GM21717 (cell line): ENCODE data around the gene ZRANB1.

Experiments
- ATAC-seq: cut with Tn5 transposase; IDR thresholded peaks from one replicate; pipeline ENCODE4 v1.9.1; 2021; ENCODE audit warnings: mild to moderate bottlenecking, moderate library complexity; ENCODE audit not compliant: unreplicated experiment

The ZRANB1 gene

DNA sequence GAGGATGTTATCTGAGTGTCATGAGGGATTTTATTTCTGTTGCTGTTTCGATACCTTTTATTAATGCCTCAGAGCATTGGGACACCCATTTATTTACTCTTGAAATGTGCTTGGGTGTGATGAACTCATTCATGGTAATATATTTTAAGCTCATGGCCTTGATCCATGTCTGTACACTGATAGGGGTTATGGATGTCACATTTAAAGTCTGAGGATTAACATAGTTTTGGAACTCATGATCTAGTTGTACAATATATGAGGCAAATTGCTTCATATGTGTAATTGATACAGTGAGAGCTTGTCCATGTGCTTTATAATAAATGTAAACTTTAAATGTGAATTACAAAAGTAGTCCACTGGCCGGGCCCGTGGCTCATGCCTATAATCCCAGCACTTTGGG lies 23.0 kb upstream of the ZRANB1 start:
- no peak for ATAC-seq

- ATAC-seq: no peak
Measured at GRCh38 chr10:124921261-124921660, 20.7 kb upstream of the ZRANB1 start.

DNA sequence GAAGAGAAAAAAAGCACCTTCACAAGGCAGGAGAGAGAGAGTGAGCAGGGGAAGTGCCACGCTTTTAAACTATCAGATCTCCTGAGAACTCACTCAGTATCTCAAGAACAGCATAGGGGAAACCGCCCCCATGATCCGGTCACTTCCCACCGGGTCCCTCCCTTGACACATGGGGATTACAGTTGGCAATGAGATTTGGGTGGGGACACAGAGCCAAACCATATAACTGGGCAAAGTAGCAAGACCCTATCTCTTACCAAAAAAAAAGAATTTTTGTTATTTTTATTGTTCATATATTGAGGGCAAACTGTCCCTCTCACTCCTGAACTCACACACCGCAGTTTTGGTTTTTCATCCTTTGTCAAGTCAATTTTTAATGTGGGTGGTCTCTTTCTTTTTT lies 18.2 kb upstream of the ZRANB1 start:
- ATAC-seq: no peak

- ATAC-seq: no peak
Measured at GRCh38 chr10:124926548-124926947, 15.4 kb upstream of the ZRANB1 start.

GRCh38 chr10:124928087-124928486 lies 13.8 kb upstream of the ZRANB1 start:
- no peak for ATAC-seq

GRCh38 chr10:124928545-124928944 lies 13.4 kb upstream of the ZRANB1 start:
- no peak for ATAC-seq

- no peak for ATAC-seq
Measured at GRCh38 chr10:124935946-124936345, 6.0 kb upstream of the ZRANB1 start.

GRCh38 chr10:124936813-124937212 lies 5.1 kb upstream of the ZRANB1 start:
- no peak for ATAC-seq

DNA sequence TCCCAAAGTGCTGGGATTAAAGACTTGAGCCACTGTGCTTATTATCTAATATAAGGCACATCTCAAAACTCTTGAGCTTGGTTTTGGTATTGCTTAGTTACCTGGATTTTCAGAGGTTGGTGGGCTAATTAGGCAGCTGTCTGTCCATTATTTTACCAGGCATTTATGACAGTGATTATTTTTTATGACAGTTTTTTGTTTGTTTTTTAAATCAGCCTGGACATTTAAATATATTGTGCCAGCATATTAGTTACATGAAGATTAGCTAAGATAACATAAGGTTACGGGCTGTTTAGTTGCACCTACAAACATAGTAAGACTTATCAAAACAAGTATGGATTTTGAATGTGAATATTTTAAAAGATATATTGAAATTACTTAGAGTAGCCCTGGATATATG lies 2.6 kb upstream of the ZRANB1 start:
- ATAC-seq: no peak

DNA sequence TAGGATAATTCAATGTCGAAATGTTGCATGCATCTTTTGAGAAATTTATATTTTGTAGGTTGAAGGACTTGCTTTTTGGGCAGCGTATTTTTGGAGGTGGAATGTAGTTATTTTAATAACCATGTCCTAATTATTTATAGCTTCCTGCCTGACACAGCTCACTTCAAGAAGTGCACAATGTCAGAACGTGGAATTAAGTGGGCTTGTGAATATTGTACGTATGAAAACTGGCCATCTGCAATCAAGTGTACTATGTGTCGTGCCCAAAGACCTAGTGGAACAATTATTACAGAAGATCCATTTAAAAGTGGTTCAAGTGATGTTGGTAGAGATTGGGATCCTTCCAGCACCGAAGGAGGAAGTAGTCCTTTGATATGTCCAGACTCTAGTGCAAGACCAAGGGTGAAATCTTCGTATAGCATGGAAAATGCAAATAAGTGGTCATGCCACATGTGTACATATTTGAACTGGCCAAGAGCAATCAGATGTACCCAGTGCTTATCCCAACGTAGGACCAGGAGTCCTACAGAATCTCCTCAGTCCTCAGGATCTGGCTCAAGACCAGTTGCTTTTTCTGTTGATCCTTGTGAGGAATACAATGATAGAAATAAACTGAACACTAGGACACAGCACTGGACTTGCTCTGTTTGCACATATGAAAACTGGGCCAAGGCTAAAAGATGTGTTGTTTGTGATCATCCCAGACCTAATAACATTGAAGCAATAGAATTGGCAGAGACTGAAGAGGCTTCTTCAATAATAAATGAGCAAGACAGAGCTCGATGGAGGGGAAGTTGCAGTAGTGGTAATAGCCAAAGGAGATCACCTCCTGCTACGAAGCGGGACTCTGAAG lies 620 bp downstream of the ZRANB1 start:
- no peak for ATAC-seq

- no peak for ATAC-seq
Measured at GRCh38 chr10:124943301-124944092, 1.6 kb downstream of the ZRANB1 start.

- ATAC-seq: no peak
Measured at GRCh38 chr10:124944982-124945381, 3.1 kb downstream of the ZRANB1 start.

- no peak for ATAC-seq
Measured at GRCh38 chr10:124946945-124947344, 5.0 kb downstream of the ZRANB1 start.

DNA sequence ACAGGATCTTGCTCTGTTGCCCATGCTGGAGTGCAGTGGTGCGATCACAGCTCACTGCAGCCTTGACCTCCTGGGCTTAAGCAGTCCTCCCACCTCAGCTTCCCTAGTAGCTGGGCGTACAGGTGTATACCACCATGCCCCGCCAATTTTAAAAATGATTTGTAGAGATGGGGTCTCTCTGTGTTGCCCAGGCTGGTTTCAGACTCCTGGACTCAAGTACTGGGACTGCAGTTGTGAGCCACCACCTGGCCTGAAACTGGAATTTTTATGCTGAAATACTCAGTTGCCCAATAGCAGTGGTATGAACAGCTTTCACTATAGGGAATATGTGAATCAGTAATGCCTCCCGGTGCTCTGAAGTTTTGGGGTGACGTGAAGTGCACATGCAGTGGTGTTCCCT lies 7.6 kb downstream of the ZRANB1 start:
- ATAC-seq: no peak

DNA sequence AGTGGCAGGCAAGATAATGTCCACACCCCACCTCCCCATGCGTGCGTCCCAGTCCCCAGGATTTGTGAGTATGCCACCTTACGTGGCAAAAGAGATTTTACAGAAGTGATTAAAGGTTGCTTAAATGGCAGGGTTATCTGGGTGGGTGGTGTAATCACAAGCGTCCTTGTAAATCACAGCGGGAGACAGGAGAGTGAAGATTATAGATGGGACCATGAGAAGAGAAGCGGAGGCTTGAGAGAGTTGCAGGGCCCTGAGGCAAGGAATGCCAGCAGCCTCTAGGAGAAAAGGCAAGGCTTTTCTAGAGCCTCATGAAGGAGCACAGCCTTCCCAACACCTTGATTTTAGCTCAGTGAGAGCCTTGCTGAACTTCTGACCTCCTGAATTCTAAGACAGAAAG lies 10.2 kb downstream of the ZRANB1 start:
- ATAC-seq: no peak

DNA sequence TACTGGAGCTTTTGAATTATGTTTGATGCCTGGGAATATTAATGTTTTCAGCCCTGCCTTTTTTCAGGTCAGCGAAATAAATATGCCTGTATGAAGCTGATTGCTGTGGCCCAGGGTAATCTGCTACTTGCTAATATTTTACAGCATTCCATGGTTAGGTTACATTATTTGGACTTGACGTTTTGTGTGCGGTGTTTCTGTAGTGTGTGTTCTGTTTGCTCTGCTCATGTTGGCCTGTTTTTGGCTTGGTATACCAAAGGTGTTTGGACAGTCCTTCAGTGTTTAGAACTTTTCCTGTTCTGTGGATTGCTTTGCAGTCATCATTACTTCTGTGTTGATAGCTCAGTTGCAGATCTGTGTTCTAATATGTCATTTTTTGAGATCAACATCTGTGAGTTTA lies 11.5 kb downstream of the ZRANB1 start:
- ATAC-seq: no peak

DNA sequence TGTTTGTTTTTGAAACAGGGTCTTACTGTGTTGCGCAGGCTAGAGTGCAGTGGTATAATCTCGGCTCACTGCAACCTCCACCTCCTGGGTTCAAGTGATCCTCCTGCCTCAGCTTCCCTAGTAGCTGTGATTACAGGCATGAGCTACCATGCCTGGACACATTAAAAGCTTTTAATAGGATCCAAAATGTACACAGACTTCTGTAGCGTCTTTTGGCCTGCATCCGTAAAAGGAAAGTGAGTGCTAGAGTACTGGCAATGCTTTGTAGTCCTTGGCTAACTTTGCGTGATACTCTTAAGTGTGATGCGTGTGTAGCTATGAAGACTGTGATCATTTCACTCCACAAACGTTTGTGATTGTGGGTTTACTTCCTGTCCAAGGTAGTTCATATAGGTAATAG lies 13.3 kb downstream of the ZRANB1 start:
- no peak for ATAC-seq

DNA sequence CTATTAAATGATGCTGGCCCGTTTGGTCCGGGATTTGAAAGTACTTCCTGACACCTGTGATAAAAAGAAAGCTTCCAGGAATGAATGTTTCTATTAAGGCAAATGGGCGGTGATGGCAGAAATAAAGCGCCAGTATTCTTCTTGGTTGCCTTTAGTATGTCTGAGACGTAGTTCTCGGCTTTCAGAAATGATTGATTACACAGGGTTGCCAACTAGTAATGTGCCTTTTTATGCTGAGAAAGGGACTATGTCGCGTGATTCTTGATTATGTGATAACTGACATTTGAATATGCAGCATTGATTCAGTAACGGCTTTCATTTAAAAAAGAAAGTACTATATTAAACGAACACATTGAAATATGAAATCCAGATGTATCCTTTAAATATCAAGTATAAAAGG lies 13.9 kb downstream of the ZRANB1 start:
- ATAC-seq: no peak

DNA sequence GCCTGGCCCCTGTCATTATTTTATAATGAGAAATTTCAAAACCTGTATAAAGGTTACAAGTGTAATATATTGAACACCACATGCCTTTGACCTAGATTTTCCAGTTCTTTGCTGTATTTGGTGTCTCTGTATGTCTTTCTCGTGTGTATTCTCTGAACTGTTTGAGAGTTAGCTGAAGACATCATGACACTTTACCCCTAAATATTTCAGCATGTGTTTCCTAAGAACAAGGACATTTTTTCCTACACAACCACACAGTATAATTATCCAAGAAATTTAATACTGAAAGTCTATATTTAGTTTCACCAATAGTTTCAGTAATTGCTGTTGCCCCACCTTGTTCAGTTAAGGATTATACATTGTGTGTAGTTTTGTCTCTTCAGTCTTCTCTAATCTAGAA lies 14.8 kb downstream of the ZRANB1 start:
- ATAC-seq: no peak

DNA sequence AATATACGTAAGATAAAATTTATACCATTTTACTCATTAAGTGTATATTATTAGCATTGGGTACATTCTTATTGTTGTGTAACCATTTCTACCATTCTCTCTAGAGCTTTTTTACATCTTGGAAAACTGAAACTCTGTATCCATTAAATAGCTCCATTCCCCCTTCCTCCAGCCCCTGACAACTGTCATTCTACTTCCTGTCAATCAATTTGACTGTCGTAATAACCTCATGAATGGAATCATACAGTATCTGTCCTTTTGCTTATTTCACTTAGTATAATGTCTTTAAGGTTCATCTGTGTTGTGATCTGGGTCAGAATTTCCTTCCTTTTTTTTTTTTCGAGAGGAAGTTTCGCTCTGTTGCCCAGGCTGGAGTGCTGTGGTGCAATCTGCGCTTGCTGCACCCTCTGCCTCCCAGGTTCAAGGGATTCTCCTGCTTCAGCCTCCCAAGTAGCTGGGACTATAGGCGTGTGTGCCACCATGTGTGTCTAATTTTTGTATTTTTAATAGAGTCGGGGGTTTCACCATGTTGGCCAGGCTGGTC lies 15.6 kb downstream of the ZRANB1 start:
- no peak for ATAC-seq

GRCh38 chr10:124959564-124959963 lies 17.6 kb downstream of the ZRANB1 start:
- no peak for ATAC-seq

GRCh38 chr10:124961248-124961570 lies 19.3 kb downstream of the ZRANB1 start:
- no peak for ATAC-seq
